Right forelimb (tissue), 1 donor: ENCODE measurements around the gene CRKL.

Source experiments
- DNase-seq: peaks from one replicate; pipeline ENCODE4 v3.0.0-alpha.2; 2018

CRKL gene

DNA sequence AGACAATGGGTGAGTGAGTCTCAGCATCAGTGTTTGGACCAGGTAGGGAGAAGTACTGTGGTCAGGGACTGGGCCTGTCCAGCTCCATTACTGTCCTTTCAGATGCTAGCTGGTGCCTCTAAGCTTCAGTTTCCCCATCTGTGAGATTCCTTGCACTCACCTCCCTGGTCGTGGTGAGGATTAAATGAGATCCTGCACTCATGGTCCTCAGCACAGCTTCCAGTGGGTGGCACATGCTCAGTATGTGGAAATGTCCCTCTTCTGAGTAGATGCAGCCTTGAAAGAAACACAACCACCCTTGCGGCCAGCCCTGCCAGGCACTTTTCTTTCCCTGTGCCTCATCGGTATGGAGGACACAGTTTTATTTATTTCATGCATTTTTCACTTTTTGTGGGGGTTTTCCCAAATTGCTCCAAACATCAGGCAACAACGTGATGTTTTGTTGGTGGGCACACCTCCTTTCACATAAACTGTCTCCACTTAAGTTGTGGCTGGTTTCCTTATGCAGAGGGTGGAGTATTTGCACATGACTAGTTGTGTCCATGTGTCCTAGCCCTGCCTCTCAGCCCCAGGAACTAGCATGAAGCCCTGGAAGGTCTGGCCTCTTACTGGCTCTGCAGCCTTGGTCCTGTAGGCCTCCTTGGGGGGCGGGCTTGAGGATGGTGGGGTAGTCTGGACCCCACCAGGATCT lies 66.0 kb downstream of the CRKL start:
- no peak for DNase-seq

DNA sequence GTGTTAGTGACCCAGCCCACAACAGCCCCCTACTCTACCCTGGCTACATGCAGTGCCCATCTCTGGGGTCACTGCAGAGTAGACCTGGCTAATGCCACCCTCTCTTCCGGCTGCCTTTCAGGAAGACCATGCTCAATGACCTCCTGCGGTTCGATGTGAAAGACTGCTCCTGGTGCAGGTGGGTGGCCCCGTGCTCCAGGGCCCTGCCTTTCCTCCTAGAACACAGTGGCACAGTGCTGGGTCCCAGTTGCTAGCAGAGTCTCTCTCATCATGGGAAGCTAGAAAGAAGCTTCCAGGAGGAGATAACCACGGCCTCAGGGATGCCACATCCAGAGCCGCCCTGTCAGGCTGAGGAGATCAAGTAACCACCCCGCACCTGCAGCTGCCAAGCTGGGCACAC lies 68.5 kb downstream of the CRKL start:
- DNase-seq = no peak

DNA sequence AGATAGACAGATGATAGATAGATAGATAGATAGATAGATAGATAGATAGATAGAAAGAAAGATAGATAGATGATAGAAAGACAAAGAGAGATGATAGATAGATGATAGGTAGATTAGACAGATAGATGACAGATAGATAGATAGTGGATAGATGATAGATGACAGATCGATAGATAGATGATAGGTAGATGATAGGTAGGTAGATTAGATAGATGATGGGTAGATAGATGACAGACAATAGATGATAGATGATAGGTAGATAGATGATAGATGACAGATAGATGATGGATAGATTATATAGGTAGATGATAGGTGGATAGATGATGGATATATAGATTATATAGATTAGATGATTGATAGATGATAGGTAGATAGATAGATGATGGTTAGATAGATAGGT lies 69.2 kb downstream of the CRKL start:
- no peak for DNase-seq

DNA sequence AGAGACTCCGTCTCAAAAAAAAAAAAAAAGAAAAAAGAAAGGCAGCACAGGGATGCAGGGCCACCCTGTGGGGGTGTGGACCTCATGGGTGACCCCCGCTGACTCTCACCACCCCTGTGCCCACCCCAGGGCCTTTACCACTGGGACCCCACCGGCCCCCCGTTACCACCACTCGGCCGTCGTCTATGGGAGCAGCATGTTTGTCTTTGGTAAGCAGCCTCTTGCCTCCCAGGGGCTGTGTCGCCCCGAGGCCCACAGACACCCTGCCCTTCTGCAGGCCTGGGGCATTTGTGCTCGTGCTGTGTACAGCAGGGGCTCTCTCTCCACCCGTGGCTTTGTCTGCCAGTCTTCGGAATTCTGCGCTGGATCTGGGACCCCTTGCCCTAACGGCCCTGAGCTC lies 70.2 kb downstream of the CRKL start:
- no peak for DNase-seq

DNA sequence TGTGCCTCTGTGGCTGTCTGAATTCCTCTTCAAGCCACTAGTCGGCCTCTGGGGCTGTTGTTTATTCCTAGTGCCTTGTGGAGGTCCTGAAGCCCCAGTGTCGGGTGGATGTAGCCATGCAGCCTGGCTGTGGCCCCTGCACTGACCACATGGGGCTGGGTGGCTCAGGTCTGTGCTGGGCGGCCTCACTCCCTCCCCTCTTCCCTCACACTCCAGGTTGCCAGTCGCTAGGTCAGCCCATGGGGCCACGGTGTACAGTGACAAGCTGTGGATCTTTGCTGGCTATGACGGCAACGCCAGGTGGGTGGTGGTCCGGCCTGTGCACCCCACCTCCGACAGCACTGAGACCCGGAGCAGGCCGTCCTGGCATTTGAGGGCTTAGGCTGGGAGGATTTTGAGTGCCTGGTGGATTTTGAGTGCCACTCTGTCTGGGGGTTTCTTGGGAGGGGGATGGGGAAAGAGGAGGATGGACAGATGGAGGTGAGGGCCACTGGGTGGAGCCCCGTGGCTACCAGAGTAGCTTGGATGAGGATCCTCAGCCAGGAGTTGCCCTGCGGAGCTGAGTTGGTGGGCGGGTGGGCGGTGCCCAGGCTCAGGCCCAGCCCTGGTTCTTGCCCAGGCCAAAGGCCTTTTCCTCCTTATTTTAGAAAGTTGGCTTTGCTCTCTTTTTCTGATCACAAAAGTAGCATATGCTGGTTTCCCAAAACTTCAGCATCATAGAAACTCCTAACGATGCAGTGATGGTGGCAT lies 71.5 kb downstream of the CRKL start:
- no peak for DNase-seq

DNA sequence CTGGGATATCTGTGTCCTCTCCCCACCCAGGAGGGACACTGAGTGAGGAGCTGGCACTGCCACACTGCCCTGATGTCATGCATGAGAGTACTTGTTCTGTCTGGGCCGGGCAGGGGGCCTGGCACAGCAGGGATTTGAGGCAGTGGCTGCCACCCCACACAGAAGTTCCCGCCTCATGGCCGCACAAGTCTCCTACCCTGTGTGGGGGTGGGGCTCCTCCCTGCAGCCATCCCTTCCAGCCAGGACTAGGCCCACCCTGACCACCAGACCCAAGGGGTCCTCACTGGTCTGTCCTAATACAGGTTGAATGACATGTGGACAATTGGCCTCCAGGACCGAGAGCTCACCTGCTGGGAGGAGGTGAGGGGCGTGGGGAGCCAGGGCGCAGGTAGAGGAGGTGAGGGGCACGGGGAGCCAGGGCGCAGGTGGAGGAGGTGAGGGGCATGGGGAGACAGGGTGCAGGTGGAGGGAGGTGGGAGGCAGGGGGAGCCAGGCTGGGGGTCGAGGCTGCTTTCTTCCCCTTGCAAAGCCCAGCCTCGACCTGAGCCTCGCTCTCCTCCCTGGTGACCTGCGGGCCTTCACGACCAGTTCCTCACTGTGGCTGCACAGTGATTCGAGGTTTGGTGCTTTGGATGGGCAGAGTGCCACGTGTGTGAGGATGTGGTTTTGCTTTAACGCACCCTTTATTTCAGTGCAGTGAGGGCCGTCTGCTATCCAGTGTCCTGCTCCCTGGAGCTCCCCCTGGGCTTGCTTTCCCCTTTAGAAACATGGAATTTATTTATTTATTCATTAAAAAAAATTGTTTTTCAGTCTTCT lies 72.3 kb downstream of the CRKL start:
- no peak for DNase-seq

DNA sequence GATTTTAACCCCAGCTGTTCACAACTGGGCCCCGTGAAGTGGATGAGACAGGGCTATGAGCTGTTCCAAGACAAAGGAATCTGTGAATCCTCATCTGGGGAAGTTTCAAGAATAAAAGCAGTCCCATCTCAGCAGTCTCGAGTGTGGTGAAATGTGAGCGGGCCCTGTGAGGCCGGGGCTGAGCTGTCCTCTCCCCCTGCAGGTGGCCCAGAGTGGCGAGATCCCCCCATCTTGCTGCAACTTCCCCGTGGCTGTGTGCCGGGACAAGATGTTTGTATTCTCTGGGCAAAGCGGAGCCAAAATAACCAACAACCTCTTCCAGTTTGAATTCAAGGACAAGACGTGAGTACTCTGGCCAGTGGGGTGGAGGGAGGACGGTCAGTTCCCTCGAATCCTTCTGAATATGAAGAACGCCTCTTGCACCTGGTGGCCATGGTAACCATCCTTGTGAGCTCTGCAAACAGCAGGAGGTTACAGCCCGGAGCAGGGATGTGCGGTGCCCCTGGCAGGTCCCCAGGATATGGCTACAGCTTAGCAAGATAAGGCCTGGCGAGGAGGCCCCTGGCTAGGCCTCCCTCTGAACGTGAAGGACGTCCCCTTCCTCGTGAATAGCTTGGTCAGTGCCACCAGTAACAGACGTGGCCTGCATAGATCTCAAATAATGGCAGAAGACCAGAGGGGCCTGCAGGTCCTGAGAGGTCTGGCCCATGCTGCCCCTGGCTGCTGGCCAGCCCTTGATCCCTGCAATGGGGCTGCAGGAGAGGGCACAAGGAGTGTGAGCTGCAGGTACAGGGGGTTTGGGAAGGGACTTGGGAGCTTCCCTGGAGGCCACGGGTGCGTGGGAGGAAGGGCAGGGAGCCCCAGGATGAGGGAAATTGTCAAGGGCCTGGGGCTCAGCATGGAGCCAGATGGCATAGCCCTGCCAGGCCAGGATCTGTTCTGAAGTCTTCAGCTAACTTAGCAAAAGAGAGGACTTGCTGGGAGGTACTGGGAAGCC lies 73.3 kb downstream of the CRKL start:
- DNase-seq = no peak

DNA sequence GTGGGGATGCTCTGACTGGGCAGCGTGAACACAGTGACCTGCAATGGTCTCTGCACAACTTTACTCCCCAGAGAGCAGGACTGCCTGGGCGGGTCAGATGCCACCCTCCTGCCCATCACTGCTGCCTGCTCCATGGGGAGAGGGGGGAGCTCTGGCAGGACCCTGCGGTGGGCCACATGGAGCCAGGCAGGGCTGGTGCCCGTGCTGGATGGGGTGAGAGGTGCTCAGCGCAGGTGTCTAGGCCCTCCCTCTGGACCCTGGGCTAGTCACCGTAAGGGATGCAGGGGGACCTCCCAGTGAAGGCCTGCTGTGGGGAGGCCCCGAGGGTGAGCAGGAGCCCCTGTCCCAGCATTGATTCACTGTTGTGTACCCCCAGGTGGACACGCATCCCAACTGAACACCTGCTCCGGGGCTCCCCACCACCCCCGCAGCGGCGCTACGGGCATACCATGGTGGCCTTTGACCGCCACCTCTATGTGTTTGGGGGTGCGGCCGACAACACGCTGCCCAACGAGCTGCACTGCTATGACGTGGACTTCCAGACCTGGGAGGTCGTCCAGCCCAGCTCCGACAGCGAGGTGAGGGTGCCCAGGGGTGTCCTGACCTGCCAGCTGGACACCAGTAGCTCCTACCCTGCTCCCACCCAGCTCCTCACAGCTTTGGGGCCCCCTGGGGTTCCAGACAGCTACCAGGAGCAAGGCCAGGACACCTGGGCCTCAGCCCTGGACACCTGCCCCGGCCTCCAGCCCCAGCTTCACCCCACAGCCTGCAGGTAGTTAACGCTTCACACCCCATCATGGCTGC lies 74.2 kb downstream of the CRKL start:
- DNase-seq = no peak

DNA sequence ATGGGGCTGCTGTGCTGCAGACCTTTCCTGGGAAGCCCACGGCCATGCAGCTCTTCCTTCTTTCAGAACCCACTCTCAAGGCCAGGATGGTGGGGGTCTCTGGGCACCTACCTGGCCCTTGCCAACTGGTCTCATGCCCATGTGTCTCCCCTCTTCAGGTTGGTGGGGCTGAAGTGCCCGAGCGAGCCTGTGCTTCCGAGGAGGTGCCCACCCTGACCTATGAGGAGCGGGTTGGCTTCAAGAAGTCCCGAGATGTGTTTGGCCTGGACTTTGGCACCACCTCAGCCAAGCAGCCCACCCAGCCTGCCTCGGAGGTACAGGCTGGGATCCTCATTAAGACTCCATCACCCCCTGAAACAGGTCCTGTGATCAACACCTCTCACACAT lies 74.8 kb downstream of the CRKL start:
- DNase-seq = no peak

DNA sequence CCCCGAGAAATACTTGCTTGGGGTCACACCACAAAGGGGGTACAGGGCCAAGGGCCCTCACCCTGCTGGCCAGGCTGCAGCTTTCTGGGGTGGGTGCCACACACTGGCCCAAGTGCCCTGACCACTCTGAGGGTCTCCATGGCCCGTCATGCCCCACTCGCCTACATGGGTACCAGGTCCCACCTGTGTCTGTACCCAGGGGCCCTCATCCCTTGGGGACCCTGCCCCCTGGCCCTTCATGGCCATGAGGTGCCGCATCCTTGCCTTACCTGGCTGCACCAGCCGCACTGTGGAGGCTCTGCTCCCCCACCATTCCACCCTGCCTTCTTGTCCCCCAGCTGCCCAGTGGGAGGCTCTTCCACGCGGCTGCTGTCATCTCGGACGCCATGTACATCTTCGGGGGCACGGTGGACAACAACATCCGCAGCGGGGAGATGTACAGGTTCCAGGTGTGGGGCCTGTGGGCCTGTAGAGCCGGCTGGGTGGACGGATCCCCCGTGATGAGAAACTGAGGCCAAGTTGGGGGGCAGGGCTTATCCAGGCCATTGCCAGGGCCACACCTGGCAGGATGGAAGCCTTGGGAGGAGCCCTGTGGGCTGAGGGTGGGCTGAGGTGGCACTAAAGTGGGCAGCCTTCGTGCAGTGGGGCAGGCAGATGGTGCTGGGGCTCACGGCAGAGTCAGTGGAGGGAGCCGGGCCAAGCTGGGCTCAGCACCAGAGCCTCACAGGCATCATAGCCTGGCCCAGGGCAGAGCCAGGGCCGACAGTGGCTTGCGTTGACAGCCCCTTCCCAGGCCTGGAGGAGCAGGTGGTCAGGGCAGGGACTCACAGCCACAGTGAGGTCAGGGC lies 75.5 kb downstream of the CRKL start:
- DNase-seq = no peak

DNA sequence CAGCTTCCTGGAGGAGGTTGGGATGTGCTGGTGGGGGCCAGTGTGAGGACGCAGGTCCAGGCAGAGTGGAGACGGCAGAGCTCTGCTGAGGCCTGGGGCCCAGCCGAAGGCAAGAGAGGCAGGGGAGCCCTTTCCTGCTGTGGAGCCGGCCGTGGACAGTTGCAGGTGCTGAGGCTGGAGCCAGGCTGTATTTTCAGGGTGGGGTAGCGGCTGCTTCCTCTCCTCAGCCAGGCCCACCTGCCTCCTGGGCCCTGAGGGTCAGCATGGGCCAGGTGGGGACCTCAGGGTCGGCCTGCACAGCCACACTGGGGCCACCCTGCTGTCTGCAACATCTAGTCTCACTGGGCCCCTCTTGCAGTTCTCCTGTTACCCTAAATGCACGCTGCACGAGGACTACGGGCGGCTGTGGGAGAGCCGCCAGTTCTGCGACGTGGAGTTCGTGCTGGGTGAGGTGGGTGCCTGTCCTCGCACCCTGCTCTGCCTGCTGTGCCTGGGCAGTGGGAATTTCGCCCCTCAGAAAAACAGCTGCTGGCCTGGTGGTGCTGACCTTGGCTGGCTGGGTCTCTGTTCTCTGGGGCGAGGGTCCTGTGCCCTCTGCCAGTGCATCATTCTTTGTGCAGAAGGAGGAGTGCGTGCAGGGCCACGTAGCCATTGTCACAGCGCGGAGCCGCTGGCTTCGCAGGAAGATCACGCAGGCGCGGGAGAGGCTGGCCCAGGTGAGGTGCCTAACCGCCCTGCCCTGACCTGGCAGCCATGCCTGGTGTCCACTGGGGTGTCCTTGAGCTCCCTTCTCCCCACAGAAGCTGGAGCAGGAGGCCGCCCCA lies 76.3 kb downstream of the CRKL start:
- no peak for DNase-seq

DNA sequence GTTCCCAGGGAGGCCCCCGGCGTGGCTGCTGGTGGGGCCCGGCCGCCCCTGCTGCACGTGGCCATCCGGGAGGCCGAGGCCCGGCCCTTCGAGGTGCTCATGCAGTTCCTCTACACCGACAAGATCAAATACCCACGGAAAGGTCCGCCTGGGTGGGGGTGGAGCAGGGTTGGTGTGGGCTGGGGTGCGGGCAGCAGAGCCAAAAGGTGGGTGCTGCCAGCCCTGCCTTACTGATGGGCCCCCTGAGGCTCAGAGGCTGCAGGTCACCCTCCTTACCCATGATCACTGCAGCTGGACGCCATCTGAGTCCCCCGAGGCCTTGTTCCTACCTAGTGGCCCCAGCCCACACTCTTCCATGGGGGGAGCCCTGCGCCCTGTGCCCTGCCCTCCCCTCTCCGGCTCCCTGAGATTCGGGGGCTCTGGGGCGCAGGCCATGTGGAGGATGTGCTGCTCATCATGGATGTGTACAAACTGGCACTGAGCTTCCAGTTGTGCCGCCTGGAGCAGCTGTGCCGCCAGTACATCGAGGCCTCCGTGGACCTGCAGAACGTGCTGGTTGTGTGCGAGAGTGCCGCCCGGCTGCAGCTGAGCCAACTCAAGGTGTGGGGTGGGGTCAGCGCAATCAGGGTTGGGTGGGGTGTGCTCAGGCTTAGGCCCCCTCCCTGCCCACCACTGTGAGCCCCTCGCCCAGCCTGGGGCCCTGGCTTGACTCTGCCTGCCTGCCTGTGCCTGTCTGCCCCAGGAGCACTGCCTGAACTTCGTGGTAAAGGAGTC lies 77.1 kb downstream of the CRKL start:
- no peak for DNase-seq

DNA sequence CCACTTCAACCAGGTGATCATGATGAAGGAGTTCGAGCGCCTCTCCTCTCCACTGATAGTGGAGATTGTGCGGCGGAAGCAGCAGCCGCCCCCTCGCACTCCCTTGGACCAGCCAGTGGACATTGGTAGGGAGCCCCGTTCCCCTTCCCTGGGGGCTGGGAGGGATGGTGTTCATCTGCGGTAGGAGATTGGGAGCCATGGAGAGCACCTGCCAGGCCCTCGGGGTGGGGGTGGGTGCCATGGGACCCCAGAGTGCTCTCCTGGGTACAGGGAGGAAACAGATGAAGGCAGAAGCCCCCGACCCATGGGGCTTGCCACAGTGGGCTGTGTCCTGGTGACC lies 77.7 kb downstream of the CRKL start:
- no peak for DNase-seq

DNA sequence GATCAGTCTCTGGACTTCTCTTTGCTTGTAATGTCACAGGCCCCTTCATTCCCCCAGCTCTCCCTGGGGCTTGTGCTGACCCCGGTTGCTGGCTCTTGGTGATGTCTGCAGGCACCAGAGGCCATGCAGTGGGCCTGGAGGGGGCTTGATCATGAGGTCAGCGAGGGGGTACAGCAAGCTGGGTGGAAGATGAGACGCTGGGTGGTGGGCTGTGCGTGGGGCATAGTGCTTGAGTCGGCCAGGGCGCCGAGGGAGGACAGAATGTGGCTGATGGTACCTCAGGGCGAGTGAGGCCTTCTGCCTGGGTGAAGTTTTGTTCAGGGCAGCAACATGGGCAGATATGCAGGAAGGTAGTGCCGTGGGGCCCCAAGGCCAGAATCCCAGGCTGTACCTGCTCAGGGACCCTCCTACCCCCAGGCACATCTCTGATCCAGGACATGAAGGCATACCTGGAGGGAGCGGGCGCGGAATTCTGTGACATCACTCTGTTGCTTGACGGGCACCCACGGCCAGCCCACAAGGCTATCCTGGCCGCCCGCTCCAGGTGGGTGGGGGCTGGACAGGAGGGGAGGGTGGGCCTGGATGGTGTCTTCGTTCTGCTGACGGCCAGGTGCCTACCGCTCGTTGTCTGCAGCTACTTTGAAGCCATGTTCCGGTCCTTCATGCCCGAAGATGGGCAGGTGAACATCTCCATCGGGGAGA lies 78.3 kb downstream of the CRKL start:
- DNase-seq = no peak

DNA sequence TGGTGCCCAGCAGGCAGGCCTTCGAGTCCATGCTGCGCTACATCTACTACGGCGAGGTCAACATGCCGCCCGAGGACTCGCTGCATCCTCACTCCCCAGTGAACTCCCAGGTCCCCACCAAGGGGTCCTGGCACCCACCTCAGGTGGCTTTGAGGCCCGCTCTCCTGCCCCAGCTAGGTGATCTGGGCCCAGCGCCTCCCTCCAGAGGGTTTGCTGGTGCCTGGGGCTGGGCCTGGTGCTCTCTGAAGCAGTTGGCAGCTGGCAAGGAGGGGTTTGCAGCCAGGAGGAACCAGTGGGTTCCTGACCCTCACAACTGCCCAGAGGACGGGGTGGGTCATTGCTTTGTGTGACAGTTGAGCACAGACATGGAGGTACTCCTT lies 78.8 kb downstream of the CRKL start:
- DNase-seq = no peak

DNA sequence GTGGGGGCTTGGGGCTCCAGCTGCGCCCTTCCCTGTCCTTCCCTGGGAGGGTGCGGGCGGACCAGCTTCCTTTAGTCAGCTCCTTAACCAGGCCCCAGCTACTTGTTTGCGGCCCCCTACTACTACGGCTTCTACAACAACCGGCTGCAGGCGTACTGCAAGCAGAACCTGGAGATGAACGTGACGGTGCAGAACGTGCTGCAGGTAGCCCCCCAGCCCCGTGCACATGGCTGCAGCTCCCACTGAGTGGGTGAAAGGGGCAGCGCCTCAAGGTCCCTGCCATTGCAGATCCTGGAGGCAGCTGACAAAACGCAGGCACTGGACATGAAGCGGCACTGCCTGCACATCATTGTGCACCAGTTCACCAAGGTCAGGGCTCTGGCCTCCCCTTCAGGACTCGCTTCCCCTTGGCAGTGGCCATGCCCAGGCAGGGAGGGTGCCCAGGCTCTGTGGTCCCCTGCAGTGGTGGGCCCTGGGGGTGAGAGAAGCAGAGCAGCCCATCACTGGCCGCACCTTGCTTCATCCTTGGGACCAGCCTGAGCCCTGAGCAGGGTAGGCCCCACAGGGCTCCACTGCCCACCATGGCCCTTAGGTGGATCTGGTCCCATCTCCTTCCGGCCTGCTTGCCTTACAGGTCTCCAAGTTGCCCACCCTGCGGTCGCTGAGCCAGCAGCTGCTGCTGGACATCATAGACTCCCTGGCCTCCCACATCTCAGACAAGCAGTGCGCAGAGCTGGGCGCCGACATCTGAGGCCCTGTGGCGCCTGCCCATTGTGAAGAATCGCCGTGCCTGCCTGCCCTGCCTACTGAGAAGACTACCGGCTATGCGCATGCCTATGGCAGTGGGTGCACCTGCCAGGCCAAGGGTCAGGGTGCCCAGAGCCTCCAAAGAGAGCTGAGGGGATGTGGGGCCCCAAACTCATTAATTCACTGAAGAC lies 79.7 kb downstream of the CRKL start:
- no peak for DNase-seq

DNA sequence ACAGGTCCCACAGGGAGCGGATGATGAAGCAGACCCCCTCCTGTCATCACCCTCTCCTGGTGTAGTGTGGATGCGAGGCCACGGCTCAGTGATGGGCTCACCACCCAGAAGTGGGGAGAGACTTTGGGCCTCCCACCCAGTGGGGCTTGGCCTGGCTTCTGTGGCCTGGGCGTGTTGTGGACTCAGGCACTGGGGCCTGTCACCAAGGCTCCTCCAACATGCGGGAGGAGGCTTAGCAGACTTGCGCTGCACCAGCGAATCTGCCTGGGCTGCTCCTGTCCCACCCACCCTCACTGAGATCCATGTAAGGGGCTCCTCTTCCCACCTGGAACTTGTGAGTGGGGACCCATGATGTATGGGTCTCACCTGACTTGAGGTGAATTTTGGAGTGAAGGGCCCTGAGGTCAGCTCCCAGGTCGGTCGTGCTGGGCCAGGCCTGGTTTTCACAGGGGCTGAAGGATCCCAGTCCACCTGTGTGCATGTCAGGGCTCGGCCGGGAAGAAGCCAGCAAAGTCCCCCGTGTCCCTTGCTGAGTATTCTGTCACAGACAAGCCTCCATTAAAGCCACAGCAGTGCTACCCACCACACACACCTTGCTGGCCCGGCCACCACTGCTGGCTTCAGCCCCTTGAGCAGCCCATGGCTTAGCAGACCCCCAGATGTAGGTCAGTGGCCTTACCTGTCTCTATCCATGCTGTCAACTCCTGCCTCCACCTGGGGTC lies 80.5 kb downstream of the CRKL start:
- no peak for DNase-seq
